WTC11 (cell line): ENCODE measurements around the gene REX1BD. TPM values are rescaled to one million over a fixed set of nuclear protein-coding genes. Genes with fewer than 3 reads are reported as not detected.

ENCODE experiments used
- total RNA-seq: library from RNA; stranded (reverse); gene quantifications from 3 replicates; pipeline ENCODE4 v1.2.3, GENCODE V29; 2021

Gene REX1BD
- total RNA-seq, 1 experiment from 2014 or later: 90.2 TPM

Other genes with a start within 250 kb of the REX1BD start
- 39.2 to 68.1 TPM (median 40.8 TPM) in 3 replicates for gene PGPEP1, start 248.2 kb upstream of the REX1BD start, total RNA-seq
- gene GDF15, start 202.6 kb upstream of the REX1BD start, total RNA-seq: 18.3 to 27.3 TPM (median 19.1 TPM) in 3 replicates
- 0.07 to 0.31 TPM (median 0.18 TPM) in 3 replicates for gene LRRC25, start 191.2 kb upstream of the REX1BD start, total RNA-seq
- gene SSBP4, start 169.4 kb upstream of the REX1BD start, total RNA-seq: 44.5 to 51.2 TPM (median 47.4 TPM) in 3 replicates
- gene ISYNA1, start 150.7 kb upstream of the REX1BD start, total RNA-seq: 236 to 310 TPM (median 307 TPM) in 3 replicates
- 11.6 to 17.3 TPM (median 13.1 TPM) in 3 replicates for gene ELL, start 66.7 kb upstream of the REX1BD start, total RNA-seq
- 345 to 423 TPM (median 410 TPM) in 3 replicates for gene FKBP8, start 45.2 kb upstream of the REX1BD start, total RNA-seq
- gene KXD1, start 30.9 kb upstream of the REX1BD start, total RNA-seq: 136 to 155 TPM (median 154 TPM) in 3 replicates
- 1,300 to 1,361 TPM (median 1,328 TPM) in 3 replicates for gene UBA52, start 16.9 kb upstream of the REX1BD start, total RNA-seq
- gene CRLF1, start 18.0 kb downstream of the REX1BD start, total RNA-seq: 36.4 to 55.8 TPM (median 51.4 TPM) in 3 replicates
- 14.8 to 30.0 TPM (median 27.3 TPM) in 3 replicates for gene TMEM59L, start 24.1 kb downstream of the REX1BD start, total RNA-seq
- gene KLHL26, start 48.2 kb downstream of the REX1BD start, total RNA-seq: 13.1 to 14.2 TPM (median 14.2 TPM) in 3 replicates
- gene CRTC1, start 94.9 kb downstream of the REX1BD start, total RNA-seq: 12.3 to 17.0 TPM (median 16.3 TPM) in 3 replicates
- 0.13 to 0.18 TPM (median 0.16 TPM) in 3 replicates for gene COMP, start 202.5 kb downstream of the REX1BD start, total RNA-seq
- 77.3 to 82.5 TPM (median 81.9 TPM) in 3 replicates for gene UPF1, start 243.2 kb downstream of the REX1BD start, total RNA-seq